Mononuclear cell (primary cell): Measurements from ENCODE around the gene USP17L27. TPM values are rescaled to one million over a fixed set of nuclear protein-coding genes. Genes with fewer than 3 reads are reported as not detected.

Experiments used
- total RNA-seq: library from RNA; depleted of rRNA; stranded (reverse); fragments of >200 nt; gene quantifications from one replicate; pipeline ENCODE4 v1.2.3, GENCODE V29; 2012

The USP17L27 gene
- total RNA-seq, 1 donor, result not detected

Other genes with a start within 250 kb of the USP17L27 start
- not detected for gene FAM90A26, start 173.7 kb upstream of the USP17L27 start, total RNA-seq
- not detected for gene USP17L10, start 133.5 kb upstream of the USP17L27 start, total RNA-seq
- gene USP17L11, start 128.7 kb upstream of the USP17L27 start, total RNA-seq, result not detected
- gene USP17L12, start 124.0 kb upstream of the USP17L27 start, total RNA-seq, result not detected
- not detected for gene USP17L13, start 119.3 kb upstream of the USP17L27 start, total RNA-seq
- not detected for gene USP17L15, start 109.8 kb upstream of the USP17L27 start, total RNA-seq
- gene USP17L17, start 100.3 kb upstream of the USP17L27 start, total RNA-seq, result not detected
- not detected for gene USP17L18, start 95.5 kb upstream of the USP17L27 start, total RNA-seq
- not detected for gene USP17L19, start 90.8 kb upstream of the USP17L27 start, total RNA-seq
- gene USP17L20, start 86.0 kb upstream of the USP17L27 start, total RNA-seq, result not detected
- gene USP17L21, start 81.3 kb upstream of the USP17L27 start, total RNA-seq, result not detected
- gene USP17L22, start 76.5 kb upstream of the USP17L27 start, total RNA-seq, result not detected
- gene USP17L24, start 19.0 kb upstream of the USP17L27 start, total RNA-seq, result not detected
- gene USP17L25, start 14.2 kb upstream of the USP17L27 start, total RNA-seq, result not detected
- not detected for gene USP17L26, start 9.5 kb upstream of the USP17L27 start, total RNA-seq
- gene USP17L5, start 4.7 kb upstream of the USP17L27 start, total RNA-seq, result not detected
- gene USP17L28, start 4.7 kb downstream of the USP17L27 start, total RNA-seq, result not detected
- gene USP17L29, start 9.5 kb downstream of the USP17L27 start, total RNA-seq, result not detected
- gene USP17L30, start 19.0 kb downstream of the USP17L27 start, total RNA-seq, result not detected
- not detected for gene DEFB131A, start 100.3 kb downstream of the USP17L27 start, total RNA-seq